CD4-positive, CD25-positive, alpha-beta regulatory T cell (primary cell): Measurements from ENCODE around the gene CASKIN2. TPM values are rescaled to one million over a fixed set of nuclear protein-coding genes. Genes with fewer than 3 reads are reported as not detected.

Experiments used
- ATAC-seq, 2 donors: fragments of 150-1000 bp; cut with Tn5 transposase; one replicate each; pipeline ENCODE4 v1.10.0; 2021; ENCODE audit warnings: low read depth in 2 of 2, moderate number of reproducible peaks in 2 of 2, moderate library complexity in 1 of 2
- DNase-seq, 3 donors: peaks; one replicate each; pipeline versions ENCODE4 v3.0.0 to v3.0.0-alpha.2; 2012 to 2022; ENCODE audit warnings: mixed read lengths in 1 of 3
- H3K27ac ChIP-seq: one replicate; pipeline ENCODE4 v1.7.0; 2013; ENCODE audit warnings: mild to moderate bottlenecking, low read length; ENCODE audit not compliant: insufficient read depth, poor library complexity, severe bottlenecking
- H3K27me3 ChIP-seq: one replicate; pipeline ENCODE4 v1.7.0; 2013; ENCODE audit warnings: low read length; ENCODE audit not compliant: control insufficient read depth, insufficient read depth
- H3K36me3 ChIP-seq: one replicate; pipeline ENCODE4 v1.7.0; 2013; ENCODE audit warnings: mild to moderate bottlenecking, low read length, moderate library complexity; ENCODE audit not compliant: control insufficient read depth, insufficient read depth
- H3K4me1 ChIP-seq: 2 replicates; pipeline ENCODE4 v1.7.0; 2013; ENCODE audit warnings: mild to moderate bottlenecking, low read length; ENCODE audit not compliant: insufficient read depth, control insufficient read depth, poor library complexity, severe bottlenecking
- H3K4me3 ChIP-seq: one replicate; pipeline ENCODE4 v1.7.0; 2013; ENCODE audit warnings: low read depth, mild to moderate bottlenecking, low read length, moderate library complexity
- H3K9me3 ChIP-seq, 2 experiments: 1 replicate in 1 of 2; 2 replicates in 1 of 2; pipeline ENCODE4 v1.7.0; 2013; ENCODE audit warnings: low read length in 2 of 2, mild to moderate bottlenecking in 1 of 2, moderate library complexity in 1 of 2; ENCODE audit not compliant: control insufficient read depth in 2 of 2
- H3K27ac Mint-ChIP-seq, 3 donors: one replicate each; pipeline ENCODE4 v1.8.0; 2020 to 2022; ENCODE audit warnings: mild to moderate bottlenecking in 3 of 3, mixed read lengths in 3 of 3, moderate library complexity in 2 of 3
- H3K27me3 Mint-ChIP-seq: one replicate; pipeline ENCODE4 v1.8.0; 2022; ENCODE audit warnings: mild to moderate bottlenecking, mixed read lengths
- H3K36me3 Mint-ChIP-seq: one replicate; pipeline ENCODE4 v1.8.0; 2020; ENCODE audit warnings: mixed read lengths
- H3K4me1 Mint-ChIP-seq, 4 donors: one replicate each; pipeline ENCODE4 v1.8.0; 2020 to 2022; ENCODE audit warnings: mixed read lengths in 4 of 4, mild to moderate bottlenecking in 1 of 4
- H3K4me3 Mint-ChIP-seq, 4 donors: one replicate each; pipeline ENCODE4 v1.8.0; 2020 to 2022; ENCODE audit warnings: mild to moderate bottlenecking in 4 of 4, mixed read lengths in 4 of 4, moderate library complexity in 3 of 4
- H3K9me3 Mint-ChIP-seq, 7 donors: one replicate each; pipeline ENCODE4 v1.8.0; 2020 to 2022; ENCODE audit warnings: mixed read lengths in 7 of 7, mild to moderate bottlenecking in 3 of 7, moderate library complexity in 2 of 7
- polyA plus RNA-seq, 4 donors: library from polyadenylated mRNA; unstranded; fragments of 300-500 nt; fragmentation: Illumina TruSeq; gene quantifications; one replicate each; pipeline ENCODE4 v1.2.3, GENCODE V29; 2021
- total RNA-seq: library from RNA; stranded (reverse); gene quantifications from one replicate; pipeline ENCODE4 v1.2.3, GENCODE V29; 2022

The CASKIN2 gene
- total and polyA plus RNA-seq, 5 donors from 2014 or later, result 0.24 to 0.44 TPM; not detected in 3

DNA sequence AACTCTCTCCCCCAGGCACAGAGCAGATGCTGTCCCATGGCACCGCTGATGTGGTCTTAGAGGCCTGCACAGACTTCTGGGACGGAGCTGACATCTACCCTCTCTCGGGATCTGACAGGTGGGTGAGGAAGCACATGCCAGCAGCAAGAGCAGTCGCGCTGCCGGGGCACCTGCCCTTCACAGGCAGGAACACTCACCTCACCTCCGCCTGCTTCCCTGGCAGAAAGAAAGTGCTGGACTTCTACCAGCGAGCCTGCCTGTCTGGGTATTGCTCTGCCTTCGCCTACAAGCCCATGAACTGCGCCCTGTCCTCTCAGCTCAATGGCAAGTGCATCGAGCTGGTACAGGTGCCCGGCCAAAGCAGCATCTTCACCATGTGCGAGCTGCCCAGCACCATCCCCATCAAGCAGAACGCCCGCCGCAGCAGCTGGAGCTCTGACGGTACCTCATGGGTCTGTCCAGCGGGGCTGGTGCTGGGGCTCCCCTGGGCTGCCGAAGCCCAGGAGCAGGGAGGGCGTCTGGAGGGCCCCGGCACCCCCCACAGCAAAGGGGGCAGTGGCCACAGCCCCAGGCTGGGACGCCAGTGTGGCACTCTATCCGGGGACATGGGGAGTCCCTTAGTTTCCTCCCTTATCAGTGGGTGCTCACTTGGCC lies 21.7 kb downstream of the CASKIN2 start:
- H3K36me3 Mint-ChIP-seq, result peaks cover 13% of the 10 kb centered on the region
- H3K4me3 Mint-ChIP-seq, result no peak overlapping the region
- Histone ChIP-seq H3K9me3 (no peaks in the 10 kb centered on the region), H3K36me3 (peaks cover 53% of the 10 kb centered on the region), H3K27me3 (no peaks in the 10 kb centered on the region), H3K4me3 (no peak overlapping the region), H3K4me1 (no peaks in the 10 kb centered on the region), H3K27ac (no peak overlapping the region)
- no peak for ATAC-seq
- no peak overlapping the region for H3K27ac Mint-ChIP-seq
- H3K9me3 Mint-ChIP-seq, result no peaks in the 10 kb centered on the region
- no peak for DNase-seq
- H3K27me3 Mint-ChIP-seq, result no peaks in the 10 kb centered on the region
- H3K4me1 Mint-ChIP-seq, result peaks cover 0 to 7% (median 0%) of the 10 kb centered on the region in 4 donors

DNA sequence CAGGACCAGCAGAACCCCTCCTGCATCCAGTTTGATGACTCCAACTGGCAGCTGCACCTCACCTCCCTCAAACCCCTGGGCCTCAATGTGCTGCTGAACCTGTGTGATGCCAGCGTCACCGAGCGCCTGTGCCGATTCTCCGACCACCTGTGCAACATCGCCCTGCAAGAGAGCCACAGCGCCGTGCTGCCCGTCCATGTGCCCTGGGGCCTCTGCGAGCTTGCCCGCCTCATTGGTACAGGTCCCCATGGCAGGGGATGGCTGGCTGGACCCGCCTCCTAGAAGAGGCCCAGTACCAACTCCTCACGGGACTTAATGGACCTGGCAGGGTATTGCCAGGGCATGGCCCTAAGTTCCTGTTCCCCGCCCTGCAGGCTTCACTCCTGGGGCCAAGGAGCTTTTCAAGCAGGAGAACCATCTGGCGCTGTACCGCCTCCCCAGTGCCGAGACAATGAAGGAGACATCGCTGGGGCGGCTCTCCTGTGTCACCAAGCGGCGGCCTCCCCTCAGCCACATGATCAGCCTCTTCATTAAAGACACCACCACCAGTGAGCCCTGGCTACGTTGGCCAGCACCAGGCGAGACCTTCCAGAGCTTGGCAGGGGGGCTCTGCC lies 22.7 kb downstream of the CASKIN2 start:
- H3K4me1 ChIP-seq, result peaks cover 6% of the 10 kb centered on the region
- H3K4me3 ChIP-seq, result no peak overlapping the region
- Mint-ChIP-seq H3K27ac (peak overlapping the region in 1 of 3 donors; percentile 20), H3K4me3 (peak overlapping the region in 1 of 4 donors; percentile 15), H3K27me3 (no peaks in the 10 kb centered on the region), H3K36me3 (peaks cover 14% of the 10 kb centered on the region), H3K9me3 (no peaks in the 10 kb centered on the region), H3K4me1 (peaks cover 0 to 17% (median 2%) of the 10 kb centered on the region in 4 donors)
- peaks cover 43% of the 10 kb centered on the region for H3K36me3 ChIP-seq
- no peaks in the 10 kb centered on the region for H3K9me3 ChIP-seq
- no peak for ATAC-seq
- H3K27me3 ChIP-seq, result no peaks in the 10 kb centered on the region
- no peak overlapping the region for H3K27ac ChIP-seq
- DNase-seq, result no peak

DNA sequence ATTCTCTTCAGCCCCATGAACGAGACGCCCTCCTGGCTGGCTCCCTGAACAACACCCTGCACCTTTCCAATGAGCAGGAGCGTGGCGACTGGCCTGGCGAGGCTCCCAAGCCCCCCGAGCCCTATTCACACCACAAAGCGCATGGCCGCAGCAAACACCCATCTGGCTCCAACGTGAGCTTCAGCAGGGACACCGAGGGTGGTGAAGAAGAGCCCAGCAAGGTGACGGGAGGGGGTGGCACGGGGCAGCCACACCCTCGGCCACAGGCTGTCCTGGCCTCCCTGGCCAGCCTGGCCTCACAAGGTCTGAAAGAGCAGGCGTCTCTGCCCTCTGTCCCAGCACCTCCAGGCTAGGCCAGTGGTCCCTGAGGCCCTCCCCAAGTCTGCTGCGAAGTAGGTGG lies 23.7 kb downstream of the CASKIN2 start:
- Mint-ChIP-seq H3K4me1 (peaks cover 7 to 24% (median 12%) of the 10 kb centered on the region in 4 donors), H3K4me3 (no peak overlapping the region), H3K27me3 (no peaks in the 10 kb centered on the region), H3K36me3 (peaks cover 18% of the 10 kb centered on the region), H3K27ac (no peak overlapping the region), H3K9me3 (peaks cover 0 to 1% (median 0%) of the 10 kb centered on the region in 7 donors)
- no peak overlapping the region for H3K27ac ChIP-seq
- no peak overlapping the region for H3K4me3 ChIP-seq
- no peaks in the 10 kb centered on the region for H3K9me3 ChIP-seq
- no peak for ATAC-seq
- H3K36me3 ChIP-seq, result peaks cover 41% of the 10 kb centered on the region
- no peak for DNase-seq
- peaks cover 16% of the 10 kb centered on the region for H3K4me1 ChIP-seq
- H3K27me3 ChIP-seq, result no peaks in the 10 kb centered on the region

DNA sequence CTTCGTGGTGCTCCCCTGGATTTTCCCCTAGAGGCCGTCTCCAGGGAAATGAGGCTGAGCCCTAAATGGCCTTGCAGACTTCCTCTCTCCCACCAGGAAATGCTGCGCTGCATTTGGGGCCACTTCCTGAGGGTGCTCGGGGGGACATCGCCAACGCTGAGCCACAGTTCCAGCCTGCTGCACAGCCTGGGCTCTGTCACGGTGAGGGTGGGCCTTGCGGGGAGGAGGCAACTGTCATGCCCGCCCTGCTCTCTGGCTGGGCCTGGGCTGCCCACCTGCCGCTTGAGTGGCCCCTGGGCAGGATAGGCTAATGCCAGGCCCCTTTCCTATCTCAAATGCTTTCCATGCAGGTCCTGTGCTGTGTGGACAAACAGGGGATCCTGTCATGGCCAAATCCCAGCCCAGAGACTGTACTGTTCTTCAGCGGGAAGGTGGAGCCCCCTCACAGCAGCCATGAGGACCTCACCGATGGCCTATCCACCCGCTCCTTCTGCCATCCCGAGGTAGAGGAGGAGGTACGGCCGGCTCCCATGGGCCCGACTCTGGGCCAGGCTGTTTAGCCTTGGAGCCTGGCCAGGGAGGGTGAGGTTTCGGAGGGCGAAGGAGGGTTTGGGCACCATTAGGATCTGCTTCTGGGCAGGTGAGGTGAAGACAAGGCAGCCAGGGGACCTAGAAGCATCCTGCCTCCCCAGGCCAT lies 24.2 kb downstream of the CASKIN2 start:
- no peak overlapping the region for H3K4me3 ChIP-seq
- no peak for DNase-seq
- H3K9me3 ChIP-seq, result no peaks in the 10 kb centered on the region
- Mint-ChIP-seq H3K36me3 (peaks cover 22% of the 10 kb centered on the region), H3K27me3 (no peaks in the 10 kb centered on the region), H3K27ac (no peak overlapping the region), H3K4me1 (peaks cover 7 to 30% (median 15%) of the 10 kb centered on the region in 4 donors), H3K9me3 (peaks cover 0 to 1% (median 0%) of the 10 kb centered on the region in 7 donors), H3K4me3 (no peak overlapping the region)
- ATAC-seq, result no peak
- H3K36me3 ChIP-seq, result peaks cover 39% of the 10 kb centered on the region
- H3K27me3 ChIP-seq, result no peaks in the 10 kb centered on the region
- no peak overlapping the region for H3K27ac ChIP-seq
- H3K4me1 ChIP-seq, result peaks cover 17% of the 10 kb centered on the region

DNA sequence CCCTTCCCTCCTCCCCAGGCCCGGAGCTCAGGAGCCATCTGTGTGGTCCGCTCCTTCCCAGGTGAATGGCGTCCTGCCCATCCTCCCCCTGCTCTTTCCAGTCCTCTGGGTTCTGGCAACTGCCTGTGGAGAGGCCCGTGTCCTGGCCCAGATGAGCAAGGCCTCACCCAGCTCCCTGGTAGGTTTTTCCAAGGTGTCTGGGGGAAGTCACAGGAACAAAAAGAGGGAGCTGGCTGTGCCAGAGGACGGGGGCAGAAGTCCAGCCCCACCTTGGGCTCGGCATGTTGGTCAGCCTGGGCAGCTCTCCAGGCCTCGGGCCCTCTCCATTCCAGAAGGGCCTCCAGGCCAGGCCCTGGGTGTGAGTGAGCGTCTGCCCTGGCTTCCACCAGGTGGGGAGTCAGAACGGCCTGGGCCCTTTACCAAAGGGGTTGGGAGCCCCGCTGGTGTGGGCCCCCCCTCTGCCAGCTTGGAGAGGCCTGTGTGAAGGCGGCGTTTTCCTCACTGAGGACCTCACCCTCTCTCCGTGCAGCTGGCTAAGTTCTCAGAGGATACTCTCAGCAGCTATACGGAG lies 25.1 kb downstream of the CASKIN2 start:
- no peak overlapping the region for H3K4me3 Mint-ChIP-seq
- Histone ChIP-seq H3K36me3 (peaks cover 32% of the 10 kb centered on the region), H3K9me3 (no peaks in the 10 kb centered on the region), H3K27ac (no peak overlapping the region), H3K27me3 (no peaks in the 10 kb centered on the region), H3K4me3 (no peak overlapping the region), H3K4me1 (peaks cover 17% of the 10 kb centered on the region)
- ATAC-seq, result no peak
- no peak for DNase-seq
- no peaks in the 10 kb centered on the region for H3K27me3 Mint-ChIP-seq
- H3K36me3 Mint-ChIP-seq, result peaks cover 22% of the 10 kb centered on the region
- H3K4me1 Mint-ChIP-seq, result peaks cover 7 to 31% (median 15%) of the 10 kb centered on the region in 4 donors
- peaks cover 0 to 1% (median 0%) of the 10 kb centered on the region in 7 donors for H3K9me3 Mint-ChIP-seq
- H3K27ac Mint-ChIP-seq, result peak overlapping the region in 1 of 3 donors; percentile 20

DNA sequence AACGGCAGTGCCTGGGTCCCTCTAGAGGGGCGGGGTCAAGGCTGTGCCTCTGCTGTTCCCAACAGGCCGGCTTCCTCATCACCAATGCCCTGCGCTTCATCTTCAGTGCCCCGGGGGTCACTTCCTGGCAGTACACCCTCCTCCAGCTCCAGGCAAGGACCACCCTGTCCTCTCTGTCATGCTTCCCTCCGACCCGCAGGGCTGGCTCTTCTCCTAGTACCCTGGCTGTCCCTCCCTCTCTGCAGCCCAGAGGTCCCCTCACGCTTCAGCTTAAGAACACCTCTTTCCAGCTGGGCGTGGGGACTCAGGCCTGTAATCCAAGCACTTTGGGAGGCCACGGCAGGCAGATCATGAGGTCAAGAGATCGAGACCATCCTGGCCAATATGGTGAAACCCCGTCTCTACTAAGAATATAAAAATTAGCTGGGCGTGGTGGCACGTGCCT lies 25.8 kb downstream of the CASKIN2 start:
- DNase-seq (no peak), ATAC-seq (no peak)
- H3K27ac ChIP-seq, result no peak overlapping the region
- H3K36me3 ChIP-seq, result peaks cover 25% of the 10 kb centered on the region
- peaks cover 17% of the 10 kb centered on the region for H3K4me1 ChIP-seq
- no peaks in the 10 kb centered on the region for H3K27me3 ChIP-seq
- peaks cover 0 to 1% (median 0%) of the 10 kb centered on the region in 7 donors for H3K9me3 Mint-ChIP-seq
- no peak overlapping the region for H3K4me3 Mint-ChIP-seq
- no peaks in the 10 kb centered on the region for H3K9me3 ChIP-seq
- peaks cover 7 to 31% (median 15%) of the 10 kb centered on the region in 4 donors for H3K4me1 Mint-ChIP-seq
- H3K4me3 ChIP-seq, result no peak overlapping the region
- H3K36me3 Mint-ChIP-seq, result peaks cover 22% of the 10 kb centered on the region
- peak overlapping the region; percentile 20 to 46 (median 38) for H3K27ac Mint-ChIP-seq
- H3K27me3 Mint-ChIP-seq, result no peaks in the 10 kb centered on the region

DNA sequence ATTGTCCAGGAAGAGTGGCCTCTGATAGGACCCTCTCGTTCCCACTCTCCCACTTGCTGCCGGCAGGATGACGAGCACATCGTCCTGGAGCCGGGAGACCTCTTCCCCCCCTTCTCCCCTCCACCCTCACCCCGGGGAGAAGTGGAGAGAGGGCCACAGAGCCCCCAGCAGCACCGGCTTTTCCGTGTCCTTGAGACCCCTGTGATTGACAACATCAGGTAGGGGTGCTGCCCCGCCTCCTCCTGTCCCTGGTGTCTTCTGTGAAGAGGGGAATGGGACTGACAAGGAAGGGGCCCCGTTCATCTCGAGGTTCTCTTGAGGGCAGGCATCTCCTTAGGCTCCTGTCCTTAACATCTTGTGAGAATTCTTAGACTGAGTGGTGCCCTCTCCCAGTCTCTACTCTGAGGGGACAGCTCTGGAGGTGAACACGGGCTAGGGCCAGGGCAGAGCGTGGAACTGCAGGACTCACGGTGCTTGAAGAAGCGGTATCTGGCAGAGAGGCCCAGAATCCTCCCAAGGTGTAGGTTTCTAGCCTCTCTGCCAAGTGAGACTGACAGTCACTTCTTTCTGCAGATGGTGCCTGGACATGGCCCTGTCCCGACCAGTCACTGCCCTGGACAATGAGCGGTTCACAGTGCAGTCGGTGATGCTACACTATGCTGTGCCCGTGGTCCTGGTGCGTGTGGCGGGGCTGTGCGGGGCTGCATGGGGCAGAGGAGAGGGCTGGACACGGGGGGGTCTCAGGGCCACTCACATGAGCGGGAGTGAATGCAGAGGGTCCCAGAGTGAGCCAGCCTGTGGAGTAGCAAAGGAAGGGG lies 26.4 kb downstream of the CASKIN2 start:
- Mint-ChIP-seq H3K9me3 (peaks cover 0 to 1% (median 0%) of the 10 kb centered on the region in 7 donors), H3K36me3 (peaks cover 18% of the 10 kb centered on the region), H3K27me3 (no peaks in the 10 kb centered on the region), H3K27ac (peak overlapping the region; percentile 71 to 92 (median 73)), H3K4me1 (peaks cover 7 to 31% (median 15%) of the 10 kb centered on the region in 4 donors), H3K4me3 (no peak overlapping the region)
- no peak overlapping the region for H3K27ac ChIP-seq
- peaks cover 19% of the 10 kb centered on the region for H3K36me3 ChIP-seq
- DNase-seq (no peak), ATAC-seq (no peak)
- no peaks in the 10 kb centered on the region for H3K27me3 ChIP-seq
- no peak overlapping the region for H3K4me3 ChIP-seq
- peaks cover 17% of the 10 kb centered on the region for H3K4me1 ChIP-seq
- no peaks in the 10 kb centered on the region for H3K9me3 ChIP-seq
